SK-N-SH (cell line): Measurements from ENCODE around the gene DEAF1. TPM values are rescaled to one million over a fixed set of nuclear protein-coding genes. Genes with fewer than 3 reads are reported as not detected.

Experiments
- CTCF ChIA-PET: fragments of 300-600, 350-600 bp; formaldehyde crosslinking; extraction: SDS; loops from one replicate; lab custom pipeline; 2021; lab: Yijun Ruan, JAX
- POLR2A ChIA-PET: fragments of 350-600 bp; sonication (Branson Sonifier 250); formaldehyde crosslinking; extraction: SDS; loops from one replicate; lab custom pipeline; 2020; ENCODE audit warnings: antibody characterized with exemption, inconsistent platforms; lab: Yijun Ruan, JAX
- DNase-seq: peaks from one replicate; pipeline ENCODE4 v3.0.0; 2012
- H2AFZ ChIP-seq: fragments of 200-600 bp; sonication (generic); 2 replicates; pipeline ENCODE4 v1.8.1; 2016; ENCODE audit warnings: antibody characterized with exemption, mild to moderate bottlenecking, low read depth
- H3F3A ChIP-seq: fragments of 200-600 bp; sonication (generic); replicated peaks from 2 replicates; pipeline ENCODE3; 2016; ENCODE audit warnings: antibody characterized with exemption, mild to moderate bottlenecking; ENCODE audit not compliant: insufficient read depth
- H3K27ac ChIP-seq, 2 experiments: fragments of 200-500 bp in 1 of 2; fragments of 200-600 bp in 1 of 2; sonication (Bioruptor generic) in 1 of 2; sonication (generic), shearing (Covaris generic) in 1 of 2; 2 replicates each; pipeline versions ENCODE4 v1.5.1 to v1.6.1; 2014 to 2016; ENCODE audit warnings: low read depth in 2 of 2, inconsistent platforms in 1 of 2, low read length in 1 of 2, mild to moderate bottlenecking in 1 of 2, mixed read lengths in 1 of 2
- H3K27me3 ChIP-seq: fragments of 200-600 bp; sonication (generic), shearing (Covaris generic); 2 replicates; pipeline ENCODE4 v1.6.1; 2016; ENCODE audit warnings: mixed run types; ENCODE audit not compliant: insufficient read depth
- H3K36me3 ChIP-seq, 2 experiments: fragments of 200-500 bp in 1 of 2; fragments of 200-600 bp in 1 of 2; sonication (Bioruptor generic) in 1 of 2; sonication (generic) in 1 of 2; replicated peaks in 1 of 2; 2 replicates each; pipeline versions ENCODE3 to v1.5.1; 2014 to 2016; ENCODE audit warnings: low read length in 1 of 2, mild to moderate bottlenecking in 1 of 2; ENCODE audit not compliant: insufficient read depth in 2 of 2, control insufficient read depth in 1 of 2
- H3K4me1 ChIP-seq, 2 experiments: fragments of 200-500 bp in 1 of 2; fragments of 200-600 bp in 1 of 2; sonication (Bioruptor generic) in 1 of 2; sonication (generic), shearing (Covaris generic) in 1 of 2; 2 replicates each; pipeline versions ENCODE4 v1.5.1 to v1.6.1; 2014 to 2016; ENCODE audit warnings: low read depth in 1 of 2, low read length in 1 of 2, mixed run types in 1 of 2; ENCODE audit not compliant: insufficient read depth in 2 of 2, control insufficient read depth in 1 of 2
- H3K4me2 ChIP-seq: fragments of 200-600 bp; sonication (generic), shearing (Covaris generic); 2 replicates; pipeline ENCODE4 v1.6.1; 2017; ENCODE audit warnings: mixed run types
- H3K4me3 ChIP-seq, 2 experiments: fragments of 200-500 bp in 1 of 2; fragments of 200-600 bp in 1 of 2; sonication (Bioruptor generic) in 1 of 2; sonication (generic), shearing (Covaris generic) in 1 of 2; 2 replicates each; pipeline versions ENCODE4 v1.5.1 to v1.8.1; 2014 to 2016; ENCODE audit warnings: low read depth in 2 of 2, inconsistent platforms in 1 of 2, low read length in 1 of 2, mild to moderate bottlenecking in 1 of 2, mixed read lengths in 1 of 2, moderate library complexity in 1 of 2
- H3K79me2 ChIP-seq: fragments of 200-600 bp; sonication (generic); 2 replicates; pipeline ENCODE4 v1.8.1; 2017; ENCODE audit warnings: mild to moderate bottlenecking; ENCODE audit not compliant: insufficient read depth
- H3K9ac ChIP-seq: fragments of 200-600 bp; sonication (generic); 2 replicates; pipeline ENCODE4 v1.6.1; 2017; ENCODE audit warnings: mixed run types
- H3K9me2 ChIP-seq: fragments of 200-600 bp; sonication (generic); 2 replicates; pipeline ENCODE4 v1.6.1; 2017; ENCODE audit warnings: mixed run types
- H3K9me3 ChIP-seq: fragments of 200-600 bp; sonication (generic); 2 replicates; pipeline ENCODE4 v1.6.1; 2017; ENCODE audit warnings: mixed run types, mild to moderate bottlenecking, moderate library complexity
- H4K20me1 ChIP-seq: fragments of 200-600 bp; sonication (generic); 2 replicates; pipeline ENCODE4 v1.6.1; 2017; ENCODE audit warnings: mild to moderate bottlenecking, mixed run types; ENCODE audit not compliant: insufficient read depth
- CTCF ChIP-seq: fragments of 200-600 bp; sonication (generic); IDR thresholded peaks from 2 replicates; pipeline ENCODE4 v1.6.1; 2017; ENCODE audit warnings: antibody characterized with exemption, mild to moderate bottlenecking, moderate library complexity
- EP300 ChIP-seq, 2 experiments: IDR thresholded peaks; 2 replicates each; pipeline versions ENCODE4 v1.4.0 to v1.6.1; 2012; ENCODE audit warnings: borderline replicate concordance in 1 of 2, low read depth in 1 of 2, low read length in 1 of 2
- EZH2phosphoT487 ChIP-seq: fragments of 200-600 bp; sonication (generic); IDR thresholded peaks from 2 replicates; pipeline ENCODE4 v1.6.1; 2017; ENCODE audit warnings: low read depth, mixed run types, mild to moderate bottlenecking, antibody characterized with exemption, moderate library complexity, borderline replicate concordance
- GATA2 ChIP-seq: sonication (generic); formaldehyde crosslinking; IDR thresholded peaks from 2 replicates; pipeline ENCODE4 v1.5.0; 2020; ENCODE audit warnings: mild to moderate bottlenecking, missing genetic modification reagents
- MEF2A ChIP-seq: IDR thresholded peaks from 2 replicates; pipeline ENCODE4 v1.4.0; 2012; ENCODE audit warnings: low read depth, borderline replicate concordance
- NRF1 ChIP-seq: IDR thresholded peaks from 2 replicates; pipeline ENCODE4 v1.6.1; 2012; ENCODE audit warnings: low read depth, mild to moderate bottlenecking, low read length
- PBX3 ChIP-seq: IDR thresholded peaks from 2 replicates; pipeline ENCODE4; 2012
- RAD21 ChIP-seq: IDR thresholded peaks from 2 replicates; pipeline ENCODE4 v1.6.1; 2012; ENCODE audit warnings: mild to moderate bottlenecking, low read length
- REST ChIP-seq: IDR thresholded peaks from 2 replicates; pipeline ENCODE4 v1.6.1; 2012; ENCODE audit warnings: mild to moderate bottlenecking, low read depth, low read length, moderate library complexity
- SMC3 ChIP-seq: IDR thresholded peaks from 2 replicates; pipeline ENCODE4 v1.6.1; 2012; ENCODE audit warnings: low read depth, low read length, improper control_type of control experiment
- WGBS: methylation state at CpG from one replicate; pipeline ENCODE4 v1.1.6; 2017; ENCODE audit warnings: low lambda C conversion rate; 5-methylcytosine and 5-hydroxymethylcytosine counted together
- polyA plus RNA-seq, 3 experiments: library from polyadenylated mRNA; depleted of rRNA; stranded (reverse); fragments of >200 nt; gene quantifications; 2 replicates each; pipeline ENCODE4 v1.2.3, GENCODE V29; 2012

DEAF1 gene
- polyA plus RNA-seq, 1 of the 3 experiments (the other 2 are of a cell fraction) = 40.6 TPM

GRCh38 chr11:723120-723883 is 28.3 kb upstream of the DEAF1 start:
- H3F3A ChIP-seq = peaks cover 9% of the 10 kb centered on the region
- TF ChIP-seq RAD21 (peak; percentile 80), GATA2 (no peak), EP300 (IDR thresholded peaks at IDR 0.05; ENCODE audit: borderline replicate concordance in 1 of 2, low read depth in 1 of 2, low read length in 1 of 2) (no peak), EZH2phosphoT487 (no peak), CTCF (peak; percentile 73), MEF2A (no peak), REST (no peak), PBX3 (no peak), NRF1 (no peak), SMC3 (peak; percentile 33; the same call in 1 of the 2 replicates)
- no peaks in the 10 kb centered on the region for H3K36me3 ChIP-seq
- no peak overlapping the region for H3K27ac ChIP-seq
- ChIA-PET CTCF (interaction anchor here (0.6 to 11.8 kb wide), 27 partner anchors 9 to 298 kb away, joined by 3 to 150 read pairs (median 4); partner anchors contain the start of genes DEAF1, LMNTD2, PHRF1 and TALDO1), POLR2A (no interaction called here)
- H3K9ac ChIP-seq = no peak overlapping the region
- H3K27me3 ChIP-seq = peaks cover 47% of the 10 kb centered on the region
- no peaks in the 10 kb centered on the region for H3K9me2 ChIP-seq
- peak; percentile 70 for DNase-seq
- H3K4me3 ChIP-seq = peak overlapping the region in 1 of 2 experiments; percentile 42; a peak in 1 of 4 replicates
- no peaks in the 10 kb centered on the region for H4K20me1 ChIP-seq
- peak overlapping the region; percentile 49; the same call in 1 of the 2 replicates for H3K4me2 ChIP-seq
- no peaks in the 10 kb centered on the region for H3K9me3 ChIP-seq
- H2AFZ ChIP-seq = no peak overlapping the region
- no peaks in the 10 kb centered on the region for H3K79me2 ChIP-seq
- 27% methylated on average over 8 of the region's 8 CpGs for WGBS
- peaks cover 0 to 20% of the 10 kb centered on the region in 2 experiments; a peak in 1 of 4 replicates for H3K4me1 ChIP-seq
